Inferior parietal cortex (tissue), 1 donor: Measurements from ENCODE around the gene OR5A2.
"Not testable (repeated sequence)": the region's sequence is repeated elsewhere in the genome, so short reads cannot be mapped to it uniquely, and the experiment has no call there.

Experiments used
- DNase-seq: peaks from one replicate; pipeline ENCODE4 v3.0.0-alpha.2; 2016; ENCODE audit errors: extremely low spot score

The OR5A2 gene

GRCh38 chr11:59380263-59381059 lies 45.8 kb downstream of the OR5A2 start:
- no peak for DNase-seq

DNA sequence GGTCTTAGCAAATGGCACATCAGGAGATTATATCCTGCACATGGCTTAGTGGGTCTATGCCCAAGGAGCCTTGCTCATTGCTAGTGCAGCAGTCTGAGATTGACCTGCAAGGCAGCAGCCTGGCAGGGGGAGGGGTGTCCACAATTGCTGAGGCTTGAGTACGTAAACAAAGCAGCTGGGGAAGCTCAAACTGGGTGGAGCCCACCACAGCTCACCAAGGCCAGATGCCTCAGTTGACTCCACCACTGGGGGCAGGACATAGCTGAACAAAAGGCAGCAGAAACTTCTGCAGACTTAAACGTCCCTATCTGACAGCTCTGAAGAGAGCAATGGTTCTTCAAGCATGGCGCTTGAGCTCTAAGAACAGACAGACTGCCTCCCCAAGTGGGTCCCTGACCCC lies 53.9 kb downstream of the OR5A2 start:
- DNase-seq, result not testable (repeated sequence)

GRCh38 chr11:59368238-59369022 lies 57.8 kb downstream of the OR5A2 start:
- DNase-seq, result no peak
